NOMO-1 treated with dmso at 0.1 percent for 144 hours (cell line): ENCODE measurements around the gene CPLANE1.
A peak's percentile ranks its signal among the peaks of the same experiment; 100 is the strongest.
"Not testable (repeated sequence)": the region's sequence is repeated elsewhere in the genome, so short reads cannot be mapped to it uniquely, and the experiment has no call there.

Experiments used
- DNase-seq: peaks from one replicate; lab custom pipeline; 2025; ENCODE audit not compliant: unreplicated experiment; lab: John Stamatoyannopoulos, UW

The CPLANE1 gene

GRCh38 chr5:37248970-37249814 is at the start of gene CPLANE1:
CPLANE1 (minus strand) TSS chr5:37249376; CDS start chr5:37247698, 1,678 bp downstream.
- DNase-seq = peak; percentile 72

DNA sequence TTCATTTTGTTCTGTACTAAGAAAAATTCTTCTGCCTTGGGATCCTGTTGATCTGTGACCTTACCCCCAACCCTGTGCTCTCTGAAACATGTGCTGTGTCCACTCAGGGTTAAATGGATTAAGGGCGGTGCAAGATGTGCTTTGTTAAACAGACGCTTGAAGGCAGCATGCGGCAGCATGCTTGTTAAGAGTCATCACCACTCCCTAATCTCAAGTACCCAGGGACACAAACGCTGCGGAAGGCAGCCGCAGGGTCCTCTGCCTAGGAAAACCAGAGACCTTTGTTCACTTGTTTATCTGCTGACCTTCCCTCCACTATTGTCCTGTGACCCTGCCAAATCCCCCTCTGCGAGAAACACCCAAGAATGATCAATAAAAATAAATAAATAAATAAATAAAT is 47.1 kb upstream of the CPLANE1 start:
- DNase-seq = not testable (repeated sequence)

DNA sequence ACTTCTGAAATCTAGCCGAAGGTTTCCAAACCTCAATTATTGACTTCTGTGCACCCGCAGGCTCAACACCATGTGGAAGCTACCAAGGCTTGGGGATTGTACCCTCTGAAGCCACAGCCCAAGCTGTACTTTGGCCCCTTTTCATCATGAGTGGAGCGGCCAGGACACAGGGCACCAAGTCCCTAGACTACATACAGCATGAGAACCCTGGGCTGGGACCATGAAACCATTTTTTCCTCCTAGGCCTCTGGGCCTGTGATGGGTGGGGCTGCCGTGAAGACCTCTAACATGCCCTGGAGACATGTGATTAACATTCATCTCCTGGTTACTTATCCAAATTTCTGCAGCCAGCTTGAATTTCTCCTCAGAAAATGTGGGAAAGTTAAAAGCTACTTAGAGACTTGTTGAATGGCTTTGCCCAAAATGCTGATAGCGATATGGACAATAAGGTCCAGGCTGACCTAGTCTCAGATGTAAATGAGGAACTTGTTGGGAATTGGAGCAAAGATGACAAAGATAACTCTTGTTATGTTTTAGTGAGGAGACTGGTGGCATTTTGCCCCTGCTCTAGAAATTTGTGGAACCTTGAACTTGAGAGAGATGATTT is 34.1 kb upstream of the CPLANE1 start:
- no peak for DNase-seq

DNA sequence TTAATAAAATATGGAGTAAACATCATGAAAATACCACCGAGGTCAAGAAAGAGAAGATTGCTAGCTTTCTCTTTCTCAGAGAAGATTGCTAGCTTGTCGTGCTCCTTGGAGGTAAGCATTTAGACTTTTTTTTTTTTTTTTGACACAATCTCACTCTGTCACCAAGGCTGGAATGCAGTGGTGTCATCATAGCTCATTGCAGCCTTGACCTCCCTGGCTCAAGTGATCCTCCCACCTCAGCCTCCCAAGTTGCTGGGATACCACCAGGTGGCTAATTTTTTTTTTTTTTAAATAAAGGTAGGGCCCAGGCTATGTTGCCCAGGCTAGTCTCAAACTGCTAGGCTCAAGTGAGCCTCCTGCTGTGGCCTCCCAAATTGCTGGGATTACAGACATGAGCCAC is 26.3 kb upstream of the CPLANE1 start:
- no peak for DNase-seq

GRCh38 chr5:37272511-37272910 is 23.3 kb upstream of the CPLANE1 start:
- no peak for DNase-seq

DNA sequence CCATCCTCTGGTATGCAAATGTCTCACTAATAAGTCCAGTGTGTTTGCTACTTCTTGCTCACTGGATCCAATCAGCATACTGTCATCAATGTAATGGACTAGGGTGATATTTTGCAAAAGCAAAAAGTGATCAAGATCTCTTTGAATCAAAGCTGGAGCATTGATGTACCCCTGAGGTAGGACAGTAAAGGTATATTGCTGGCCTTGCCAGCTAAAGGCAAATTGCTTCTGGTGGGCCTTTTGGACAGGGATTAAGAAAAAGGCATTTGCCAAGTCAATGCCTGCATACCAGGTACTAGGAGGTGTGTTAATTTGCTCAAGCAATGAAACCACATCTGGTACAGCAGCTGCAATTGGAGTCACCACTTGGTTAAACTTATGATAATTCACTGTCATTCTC is 18.9 kb upstream of the CPLANE1 start:
- DNase-seq = not testable (repeated sequence)

DNA sequence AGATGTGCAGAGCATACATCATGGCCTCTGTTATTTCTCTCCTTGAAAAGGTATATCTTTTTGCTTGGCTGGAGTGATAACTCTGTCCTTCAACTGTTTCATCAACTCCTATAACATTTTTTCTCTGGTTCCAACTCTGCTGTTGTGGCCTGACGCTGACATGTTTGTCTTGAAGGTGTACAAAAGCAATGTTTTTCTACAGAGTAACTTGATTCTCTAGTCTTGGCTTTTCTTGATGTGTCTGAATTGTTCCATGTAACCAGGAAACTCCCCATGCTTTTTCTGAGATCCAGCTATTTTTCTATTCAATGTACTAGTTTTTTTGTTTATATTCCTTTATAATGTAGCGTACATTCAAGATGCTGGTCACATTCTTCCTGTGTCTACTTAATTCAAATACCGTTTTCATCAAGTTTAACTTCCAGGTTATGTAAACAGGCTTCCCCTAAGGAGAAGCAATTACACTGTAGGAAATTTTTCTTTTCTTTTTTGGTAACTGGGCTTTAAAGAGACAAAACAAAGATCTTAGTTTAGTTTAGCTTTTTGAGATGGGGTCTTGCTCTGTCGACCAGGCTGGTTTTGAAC is 6.7 kb upstream of the CPLANE1 start:
- no peak for DNase-seq

DNA sequence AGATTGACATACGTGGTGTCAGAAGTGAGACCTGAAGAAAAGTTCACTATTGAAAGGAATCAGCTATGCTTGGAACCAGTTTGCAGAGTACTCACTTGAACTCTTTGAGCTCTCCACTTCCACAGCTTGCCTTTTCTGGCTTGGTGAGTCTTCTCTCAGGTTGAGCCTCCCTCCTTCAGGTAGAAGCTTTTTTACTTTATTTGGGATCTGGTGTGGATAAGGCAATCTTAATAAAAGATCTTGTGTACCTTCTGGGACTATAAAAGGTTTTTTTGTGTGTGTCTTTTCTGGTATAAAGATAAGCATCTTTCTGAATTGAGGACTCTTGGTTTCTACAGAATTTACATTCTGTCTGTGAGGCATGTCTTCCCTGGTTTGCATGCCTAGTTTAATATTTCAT is 5.4 kb upstream of the CPLANE1 start:
- no peak for DNase-seq

- DNase-seq = no peak
These were observed 2.5 kb upstream of the CPLANE1 start for GRCh38 chr5:37251665-37252064.

GRCh38 chr5:37249815-37250164 is 614 bp upstream of the CPLANE1 start:
- DNase-seq = no peak

GRCh38 chr5:37248421-37248969 is 681 bp downstream of the CPLANE1 start:
- DNase-seq = peak; percentile 10

DNA sequence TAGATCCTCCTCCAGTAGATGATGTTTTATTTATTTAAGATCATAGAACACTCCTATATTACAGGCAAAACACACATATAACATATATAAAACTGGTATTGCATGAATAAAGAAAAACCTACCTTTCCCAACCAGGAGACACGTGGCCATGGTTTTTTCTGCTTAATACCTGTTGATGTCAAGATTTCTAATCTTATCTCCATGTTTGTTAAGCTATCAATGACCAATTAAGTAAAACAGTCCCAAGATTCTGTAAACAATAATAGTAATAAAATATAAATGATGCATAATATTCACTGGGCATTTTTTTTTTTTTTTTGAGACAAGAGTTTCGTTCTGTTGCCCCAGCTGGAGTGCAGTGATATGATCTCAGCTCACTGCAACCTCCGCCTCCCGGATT is 1.7 kb downstream of the CPLANE1 start:
- DNase-seq = no peak

- DNase-seq = no peak
These were observed 2.1 kb downstream of the CPLANE1 start for GRCh38 chr5:37247036-37247435.

GRCh38 chr5:37234288-37234687 is 14.9 kb downstream of the CPLANE1 start:
- no peak for DNase-seq

GRCh38 chr5:37226377-37226776 is 22.8 kb downstream of the CPLANE1 start:
- no peak for DNase-seq

GRCh38 chr5:37222181-37222580 is 27.0 kb downstream of the CPLANE1 start:
- no peak for DNase-seq

DNA sequence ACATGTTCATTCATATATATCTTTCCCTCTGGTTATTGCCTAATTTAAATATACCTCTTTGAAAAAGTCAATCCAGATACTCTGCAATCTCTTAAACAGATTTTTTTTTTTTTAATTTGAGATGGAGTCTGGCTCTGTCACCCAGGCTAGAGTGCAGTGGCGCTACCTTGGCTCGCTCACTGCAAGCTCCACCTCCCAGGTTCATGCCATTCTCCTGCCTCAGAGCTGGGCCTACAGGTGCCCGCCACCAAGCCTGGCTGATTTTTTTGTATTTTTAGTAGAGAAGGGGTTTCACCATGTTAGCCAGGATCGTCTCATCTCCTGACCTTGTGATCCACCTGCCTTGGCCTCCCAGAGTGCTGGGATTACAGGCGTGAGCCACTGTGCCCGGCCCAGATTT is 28.8 kb downstream of the CPLANE1 start:
- DNase-seq = not testable (repeated sequence)

- DNase-seq = not testable (repeated sequence)
These were observed 29.8 kb downstream of the CPLANE1 start for GRCh38 chr5:37219384-37219783.

- no peak for DNase-seq
These were observed 31.2 kb downstream of the CPLANE1 start for GRCh38 chr5:37217976-37218375.

DNA sequence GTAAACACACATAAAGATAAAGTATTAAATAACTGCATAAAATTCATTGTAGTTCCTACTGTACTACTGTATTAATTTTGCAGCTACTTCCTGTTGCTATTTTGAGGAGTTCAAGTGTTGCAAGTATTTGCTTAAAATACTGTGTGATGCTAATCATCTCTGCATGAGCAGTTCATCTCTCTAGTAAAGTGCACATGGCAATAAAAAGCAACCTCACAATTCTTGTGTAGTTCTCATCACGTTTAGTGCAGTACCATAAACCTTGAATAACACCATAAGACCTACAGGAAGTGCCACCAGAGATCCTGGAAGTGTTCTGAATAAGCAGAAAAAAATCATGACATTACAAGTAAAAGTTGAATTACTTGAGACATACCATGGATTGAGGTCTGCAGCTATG is 34.6 kb downstream of the CPLANE1 start:
- DNase-seq = peak; percentile 80

DNA sequence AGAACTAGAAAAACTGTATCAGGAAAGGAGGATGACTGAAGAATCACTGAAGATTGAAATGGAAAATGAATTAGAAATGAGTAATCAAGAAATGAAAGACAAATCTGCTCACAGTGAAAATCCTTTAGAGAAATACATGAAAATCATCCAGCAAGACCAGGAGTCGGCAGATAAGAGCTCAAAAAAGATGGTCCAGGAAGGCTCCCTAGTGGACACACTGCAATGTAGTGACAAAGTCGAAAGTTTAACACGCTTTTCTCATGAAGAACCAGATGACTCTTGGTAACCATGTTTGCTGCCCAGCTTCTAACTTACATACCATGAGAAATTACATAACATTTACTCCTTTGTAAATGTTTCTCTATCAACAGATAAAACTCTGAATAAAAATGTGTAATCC is 37.1 kb downstream of the CPLANE1 start:
- DNase-seq = no peak

- no peak for DNase-seq
These were observed 37.5 kb downstream of the CPLANE1 start for GRCh38 chr5:37211661-37212060.
